ENCODE results near the gene ACR.

The ACR gene

GRCh38 chr22:50737728-50738648 is at the start of gene ACR:
Gene ACR (plus strand): TSS chr22:50738204. CDS start chr22:50738236, 32 bp downstream.
- no peak for DNase-seq (ENCODE audit: low spot score)

- no peak for DNase-seq (ENCODE audit: low spot score)
Observed at GRCh38 chr22:50688448-50688847, 49.6 kb upstream of the ACR start.

- no peak for DNase-seq (ENCODE audit: low spot score)
Observed at GRCh38 chr22:50691521-50691920, 46.5 kb upstream of the ACR start.

- no peak for DNase-seq (ENCODE audit: low spot score)
Observed at GRCh38 chr22:50693462-50693861, 44.5 kb upstream of the ACR start.

- DNase-seq (ENCODE audit: low spot score): no peak
Observed at GRCh38 chr22:50694099-50694605, 43.9 kb upstream of the ACR start.

GRCh38 chr22:50694766-50695420 is 43.1 kb upstream of the ACR start:
- no peak for DNase-seq (ENCODE audit: low spot score)

- no peak for DNase-seq (ENCODE audit: low spot score)
Observed at GRCh38 chr22:50695421-50696250, 42.4 kb upstream of the ACR start.

GRCh38 chr22:50696251-50696798 is 41.7 kb upstream of the ACR start:
- DNase-seq (ENCODE audit: low spot score): no peak

- peak; percentile 94 for DNase-seq (ENCODE audit: low spot score)
Observed at GRCh38 chr22:50696799-50697561, 41.0 kb upstream of the ACR start.

GRCh38 chr22:50697667-50698506 is 40.1 kb upstream of the ACR start:
- no peak for DNase-seq (ENCODE audit: low spot score)

- no peak for DNase-seq (ENCODE audit: low spot score)
Observed at GRCh38 chr22:50698546-50698945, 39.5 kb upstream of the ACR start.

GRCh38 chr22:50699001-50699755 is 38.8 kb upstream of the ACR start:
- DNase-seq (ENCODE audit: low spot score): no peak

GRCh38 chr22:50699756-50700386 is 38.1 kb upstream of the ACR start:
- no peak for DNase-seq (ENCODE audit: low spot score)

- DNase-seq (ENCODE audit: low spot score): no peak
Observed at GRCh38 chr22:50700387-50701075, 37.5 kb upstream of the ACR start.

GRCh38 chr22:50701076-50701419 is 37.0 kb upstream of the ACR start:
- no peak for DNase-seq (ENCODE audit: low spot score)

- DNase-seq (ENCODE audit: low spot score): no peak
Observed at GRCh38 chr22:50701428-50702154, 36.4 kb upstream of the ACR start.

- DNase-seq (ENCODE audit: low spot score): no peak
Observed at GRCh38 chr22:50702261-50702671, 35.7 kb upstream of the ACR start.

Measured in GM03348 (cell line).